Motor neuron (in vitro differentiated cells): Measurements from ENCODE around the gene MAB21L2. TPM values are rescaled to one million over a fixed set of nuclear protein-coding genes. Genes with fewer than 3 reads are reported as not detected.
"Not testable (repeated sequence)": the region's sequence is repeated elsewhere in the genome, so short reads cannot be mapped to it uniquely, and the experiment has no call there.

ENCODE experiments used
- ATAC-seq, 8 experiments: fragments of 200-7000 bp; cut with Tn5 transposase; replicated peaks in 6 of 8; 2 replicates each; pipeline ENCODE4 v1.8.0; 2021; ENCODE audit warnings: mild to moderate bottlenecking in 8 of 8, moderate library complexity in 8 of 8
- H3K27ac ChIP-seq, 2 donors: fragments of 250-450 bp; sonication (Bioruptor Pico); 2 replicates each; pipeline ENCODE4 v1.9.0; 2021; ENCODE audit warnings: antibody characterized with exemption in 2 of 2, mild to moderate bottlenecking in 2 of 2, moderate library complexity in 1 of 2
- H3K4me1 ChIP-seq, 2 donors: fragments of 250-450 bp; sonication (Bioruptor Pico); replicated peaks in 1 of 2; 2 replicates each; pipeline ENCODE4 v1.6.1; 2021; ENCODE audit warnings: antibody characterized with exemption in 2 of 2, mild to moderate bottlenecking in 2 of 2, moderate library complexity in 1 of 2
- H3K4me3 ChIP-seq, 5 donors: fragments of 250-450 bp; sonication (Bioruptor Pico); 2 replicates each; pipeline ENCODE4 v1.9.0; 2021; ENCODE audit warnings: antibody characterized with exemption in 5 of 5, mild to moderate bottlenecking in 5 of 5, moderate library complexity in 4 of 5
- WGBS, 10 experiments: fragments of 450-650 bp; shearing (Covaris generic); methylation state at CpG; one replicate each; pipeline ENCODE4 v1.0.0; 2022; 5-methylcytosine and 5-hydroxymethylcytosine counted together
- in situ Hi-C, 9 experiments: fragments of 400-800 bp; cut with MboI; loops; one replicate each; pipeline ENCODE4 v1.15.0; 2021; ENCODE audit warnings: low sequenced_read_pairs in 9 of 9, low pct_unique_long_range_greater_than_20kb in 2 of 9; ENCODE audit not compliant: unreplicated experiment in 9 of 9
- total RNA-seq, 8 experiments: library from RNA; unstranded; fragments of 300-600 nt; gene quantifications; 2 replicates each; pipeline versions ENCODE4 v1.2.3 to v1.2.4, GENCODE V29; 2022

The MAB21L2 gene
- total RNA-seq = 1 to 10 TPM in 4 of 8 experiments, under 1 TPM in 4; 0.61 to 4.6 (median 1.1) TPM

DNA sequence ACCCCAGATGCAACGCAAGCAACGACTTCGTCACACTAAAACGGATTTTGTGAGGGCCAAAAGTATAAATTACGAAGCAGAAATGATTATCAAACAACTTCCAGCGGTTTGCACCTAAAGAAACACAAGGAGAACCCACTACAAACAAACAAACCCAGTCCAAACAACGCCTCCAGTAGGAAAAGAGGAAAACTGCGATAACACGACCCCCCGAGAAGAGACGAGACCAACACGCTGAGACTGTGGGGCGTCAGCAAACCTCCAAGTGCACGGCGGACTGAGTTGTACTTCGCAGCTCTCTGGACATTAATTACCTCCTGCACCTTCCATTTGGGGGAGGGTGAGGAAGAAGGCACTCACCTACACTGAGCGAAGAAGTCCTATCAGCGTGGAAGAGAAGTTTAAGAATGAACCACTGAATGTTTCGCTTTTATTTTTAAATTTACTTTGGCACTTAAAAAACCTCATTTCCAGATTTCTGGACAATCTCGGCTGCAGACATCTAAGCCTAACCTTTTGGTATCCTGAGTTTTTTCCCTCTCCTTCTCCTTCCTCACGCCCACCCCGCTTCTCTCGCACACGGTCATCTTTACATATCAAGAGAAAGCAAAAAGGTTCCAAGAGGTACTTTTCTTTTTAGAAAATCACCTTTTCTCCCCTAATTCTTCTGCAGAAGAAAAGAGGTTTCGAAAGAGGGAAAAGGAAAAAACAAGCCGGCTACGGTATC, at the start of gene MAB21L2:
TSS of gene MAB21L2 (plus strand) at position 6 of the 727 bp plus-strand sequence. CDS start 879 bp downstream, outside the sequence.
- WGBS, 10 experiments = 0 to 100% (median 42%) methylated on average over 2 to 19 of the region's 27 CpGs
- Histone ChIP-seq H3K4me1 (peaks cover 3 to 6% of the 10 kb centered on the region in 2 donors), H3K27ac (no peak within 1 kb of the TSS), H3K4me3 (peak within 1 kb of the TSS in 2 of 5 donors; percentile 4 to 22)
- in situ Hi-C loops = loop anchor here in 1 of 9 experiments (25.0 kb wide), 1 partner anchor 270 kb away; no protein-coding TSS in a partner anchor
- no peak for ATAC-seq

DNA sequence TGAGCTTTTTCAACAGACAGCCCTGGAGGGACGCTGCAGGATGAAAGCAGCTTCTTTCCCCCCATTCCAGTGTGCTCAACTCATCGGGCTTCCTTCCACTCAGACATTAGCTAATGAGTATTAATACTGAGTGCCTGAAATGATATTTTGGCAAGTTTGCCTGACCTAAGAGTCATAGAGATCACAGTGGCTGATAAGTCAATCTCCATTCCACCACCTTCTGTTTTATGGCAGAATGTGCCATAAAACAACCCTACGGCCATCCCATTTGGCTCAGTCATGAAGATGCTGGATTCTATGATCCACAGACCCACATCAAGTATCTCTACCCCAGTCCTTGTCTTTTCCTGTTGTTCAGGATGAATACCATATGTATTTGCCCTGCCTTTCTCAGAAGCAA, 48.3 kb upstream of the MAB21L2 start:
- in situ Hi-C loops = no loop called here
- 20 to 100% (median 80%) methylated on average over 1 to 2 of the region's 3 CpGs; no CpG with 5 or more reads in 3 of the 10 experiments for WGBS, 10 experiments
- Histone ChIP-seq H3K4me3 (no peak overlapping the region), H3K4me1 (no peaks in the 10 kb centered on the region), H3K27ac (no peak overlapping the region)
- ATAC-seq = no peak

GRCh38 chr4:150534818-150535217, 47.1 kb upstream of the MAB21L2 start:
- in situ Hi-C loops = no loop called here
- no peak for ATAC-seq
- Histone ChIP-seq H3K4me1 (no peaks in the 10 kb centered on the region), H3K4me3 (no peak overlapping the region), H3K27ac (no peak overlapping the region)

GRCh38 chr4:150537911-150538310, 44.0 kb upstream of the MAB21L2 start:
- ATAC-seq, H3K4me3 ChIP-seq, H3K4me1 ChIP-seq, in situ Hi-C loops, H3K27ac ChIP-seq: not testable (repeated sequence)
- 11 to 100% (median 85%) methylated on average over 1 to 3 of the region's 3 CpGs; no CpG with 5 or more reads in 1 of the 10 experiments for WGBS, 10 experiments

DNA sequence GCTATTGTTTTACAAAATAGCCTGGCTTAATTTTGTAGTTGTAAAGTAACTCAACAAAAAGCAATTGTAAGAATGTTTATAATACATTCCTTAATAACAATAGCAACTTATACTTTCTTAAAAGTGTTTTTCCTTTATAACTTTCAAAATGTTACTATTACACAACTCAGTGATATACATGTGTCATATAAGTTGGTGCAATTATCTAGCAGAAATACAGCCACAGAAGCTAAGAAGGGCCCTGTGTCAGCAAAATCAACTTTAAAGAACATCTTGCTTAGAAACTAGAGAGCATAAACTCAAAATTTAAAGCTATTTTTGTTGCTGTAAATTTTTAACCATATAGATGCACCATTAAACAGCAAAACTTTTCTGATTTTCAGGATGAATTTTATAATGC, 41.4 kb upstream of the MAB21L2 start:
- H3K27ac ChIP-seq = no peak overlapping the region
- in situ Hi-C loops = no loop called here
- no peak overlapping the region for H3K4me3 ChIP-seq
- no peak for ATAC-seq
- no peaks in the 10 kb centered on the region for H3K4me1 ChIP-seq

- in situ Hi-C loops = no loop called here
- no peaks in the 10 kb centered on the region for H3K4me1 ChIP-seq
- no peak overlapping the region for H3K4me3 ChIP-seq
- H3K27ac ChIP-seq = no peak overlapping the region
- ATAC-seq = no peak
- 23 to 100% (median 68%) methylated on average over 1 to 3 of the region's 3 CpGs for WGBS, 10 experiments
Measured at GRCh38 chr4:150540959-150541360, 41.0 kb upstream of the MAB21L2 start.

DNA sequence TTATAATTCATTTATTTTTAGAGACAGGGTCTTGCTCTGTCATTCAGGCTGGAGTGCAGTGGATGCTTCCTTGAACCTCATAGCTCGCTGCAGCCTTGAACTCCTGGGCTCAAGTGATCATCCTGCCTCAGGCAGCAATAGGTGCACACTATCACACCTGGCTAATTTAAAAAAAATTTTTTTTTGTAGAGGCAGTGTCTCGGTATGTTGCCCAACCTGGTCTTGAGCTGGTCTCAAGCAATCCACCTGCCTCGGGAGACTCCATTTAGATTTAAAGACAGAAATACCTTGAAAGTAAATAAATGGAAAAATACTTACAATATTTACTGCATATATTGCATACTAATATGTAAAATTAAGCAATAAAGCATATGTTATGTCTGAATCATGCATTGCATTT, 40.3 kb upstream of the MAB21L2 start:
- H3K4me1 ChIP-seq = no peaks in the 10 kb centered on the region
- in situ Hi-C loops = no loop called here
- 75 to 100% (median 89%) methylated on average over 1 to 3 of the region's 3 CpGs; no CpG with 5 or more reads in 1 of the 10 experiments for WGBS, 10 experiments
- ATAC-seq = no peak
- H3K4me3 ChIP-seq = no peak overlapping the region
- H3K27ac ChIP-seq = no peak overlapping the region

- 27 to 100% (median 83%) methylated on average over 1 of the region's 1 CpG; no CpG with 5 or more reads in 1 of the 10 experiments for WGBS, 10 experiments
- H3K4me1 ChIP-seq = no peaks in the 10 kb centered on the region
- no peak overlapping the region for H3K4me3 ChIP-seq
- in situ Hi-C loops = no loop called here
- H3K27ac ChIP-seq = no peak overlapping the region
- no peak for ATAC-seq
Measured at GRCh38 chr4:150543042-150543441, 38.9 kb upstream of the MAB21L2 start.

DNA sequence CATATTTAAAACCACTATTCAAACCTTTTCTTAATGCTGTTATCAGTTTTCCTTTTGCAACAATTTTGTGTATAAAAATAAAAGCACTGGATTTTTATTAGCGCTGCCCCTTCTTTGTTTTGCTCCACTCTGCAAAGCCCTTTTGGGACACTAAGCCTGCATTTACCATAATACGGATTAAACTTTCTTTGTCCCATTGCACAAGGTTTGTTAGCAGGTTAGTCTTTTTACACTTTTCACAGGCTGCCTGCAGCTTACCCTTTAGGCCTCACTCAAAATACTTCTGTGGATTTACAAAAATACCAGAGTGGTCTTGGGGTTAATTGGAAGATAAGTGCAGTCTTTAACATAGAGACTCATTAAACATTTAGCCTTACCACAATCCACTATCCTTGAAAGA, 35.7 kb upstream of the MAB21L2 start:
- no peaks in the 10 kb centered on the region for H3K4me1 ChIP-seq
- no peak for ATAC-seq
- WGBS, 10 experiments = 62 to 100% (median 94%) methylated on average over 1 to 2 of the region's 2 CpGs; no CpG with 5 or more reads in 1 of the 10 experiments
- no peak overlapping the region for H3K27ac ChIP-seq
- H3K4me3 ChIP-seq = no peak overlapping the region
- in situ Hi-C loops = no loop called here

GRCh38 chr4:150547154-150547838, 34.7 kb upstream of the MAB21L2 start:
- in situ Hi-C loops = no loop called here

GRCh38 chr4:150557811-150558210, 24.1 kb upstream of the MAB21L2 start:
- H3K27ac ChIP-seq, in situ Hi-C loops, H3K4me3 ChIP-seq, ATAC-seq, H3K4me1 ChIP-seq: not testable (repeated sequence)
- 93 to 100% (median 100%) methylated on average over 1 to 3 of the region's 3 CpGs; no CpG with 5 or more reads in 2 of the 10 experiments for WGBS, 10 experiments

More at GRCh38 chr4:150547154-150547838, 34.7 kb upstream of the MAB21L2 start:
- ATAC-seq = no peak
- no peak overlapping the region for H3K27ac ChIP-seq
- no peak overlapping the region for H3K4me3 ChIP-seq
- WGBS, 10 experiments = 54 to 100% (median 89%) methylated on average over 1 to 4 of the region's 4 CpGs
- no peaks in the 10 kb centered on the region for H3K4me1 ChIP-seq

- Histone ChIP-seq H3K4me1 (no peaks in the 10 kb centered on the region), H3K4me3 (no peak overlapping the region), H3K27ac (no peak overlapping the region)
- WGBS, 10 experiments = 60 to 100% (median 85%) methylated on average over 1 to 2 of the region's 2 CpGs; no CpG with 5 or more reads in 4 of the 10 experiments
- peak in 3 of 8 experiments; percentile 34 to 77 (median 52) for ATAC-seq
- in situ Hi-C loops = no loop called here
Measured at GRCh38 chr4:150561143-150561737, 20.7 kb upstream of the MAB21L2 start.

DNA sequence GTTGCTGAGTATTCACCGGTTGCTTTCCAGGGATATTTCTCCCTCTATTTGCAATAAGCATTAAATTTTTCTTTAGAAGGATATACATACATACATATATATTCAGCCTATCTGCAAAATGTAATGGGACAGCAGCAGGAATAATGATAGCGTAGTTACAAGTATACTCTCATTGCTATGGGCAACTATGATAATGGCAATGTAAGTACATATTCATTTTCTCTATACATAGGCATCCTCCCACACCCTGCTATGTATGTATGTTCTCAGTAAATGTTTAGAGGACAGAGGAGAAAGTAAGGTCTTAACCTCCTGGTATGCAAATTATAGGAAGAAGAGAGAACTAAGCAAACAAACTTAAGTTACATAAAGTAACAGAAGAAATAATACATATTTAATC, 19.7 kb upstream of the MAB21L2 start:
- 0 to 100% (median 86%) methylated on average over 1 to 2 of the region's 2 CpGs for WGBS, 10 experiments
- in situ Hi-C loops = no loop called here
- no peaks in the 10 kb centered on the region for H3K4me1 ChIP-seq
- no peak overlapping the region for H3K4me3 ChIP-seq
- H3K27ac ChIP-seq = no peak overlapping the region
- peak in 3 of 8 experiments; percentile 33 to 97 (median 79) for ATAC-seq
